Fibroblast of skin of back (primary cell): ENCODE data around the gene MON1B.
A peak's percentile ranks its signal among the peaks of the same experiment; 100 is the strongest.
"Not testable (repeated sequence)": the region's sequence is repeated elsewhere in the genome, so short reads cannot be mapped to it uniquely, and the experiment has no call there.

ENCODE experiments used
- DNase-seq: peaks from one replicate; pipeline ENCODE4 v3.0.0-alpha.2; 2013

Gene MON1B

GRCh38 chr16:77197747-77198146, 6.8 kb downstream of the MON1B start:
- no peak for DNase-seq

- no peak for DNase-seq
Measured at GRCh38 chr16:77199211-77199610, 8.2 kb downstream of the MON1B start, which contains the start of gene SYCE1L. SYCE1L (plus strand) TSS chr16:77199408; CDS start chr16:77199452, 44 bp downstream.

- DNase-seq, result no peak
Measured at GRCh38 chr16:77206533-77206932, 15.5 kb downstream of the MON1B start.

- DNase-seq, result peak; percentile 6
Measured at GRCh38 chr16:77207030-77207429, 16.0 kb downstream of the MON1B start.

GRCh38 chr16:77208382-77208781, 17.4 kb downstream of the MON1B start:
- DNase-seq, result no peak

GRCh38 chr16:77211880-77212740, 21.1 kb downstream of the MON1B start:
- peak; percentile 20 for DNase-seq

GRCh38 chr16:77212741-77213541, 22.0 kb downstream of the MON1B start:
- DNase-seq, result peak; percentile 31

- peak; percentile 96 for DNase-seq
Measured at GRCh38 chr16:77213542-77214106, 22.6 kb downstream of the MON1B start.

GRCh38 chr16:77214411-77215138, 23.6 kb downstream of the MON1B start:
- no peak for DNase-seq

- DNase-seq, result no peak
Measured at GRCh38 chr16:77219437-77219836, 28.4 kb downstream of the MON1B start.

GRCh38 chr16:77220427-77220826, 29.4 kb downstream of the MON1B start:
- no peak for DNase-seq

- no peak for DNase-seq
Measured at GRCh38 chr16:77221482-77221881, 30.5 kb downstream of the MON1B start.

GRCh38 chr16:77223184-77223583, 32.2 kb downstream of the MON1B start:
- no peak for DNase-seq

- no peak for DNase-seq
Measured at GRCh38 chr16:77225182-77225581, 34.2 kb downstream of the MON1B start.

- DNase-seq, result no peak
Measured at GRCh38 chr16:77227745-77228144, 36.8 kb downstream of the MON1B start.

GRCh38 chr16:77231047-77231446, 40.1 kb downstream of the MON1B start:
- no peak for DNase-seq

- DNase-seq, result no peak
Measured at GRCh38 chr16:77233799-77234519, 43.0 kb downstream of the MON1B start.

- DNase-seq, result no peak
Measured at GRCh38 chr16:77234611-77235010, 43.6 kb downstream of the MON1B start.

GRCh38 chr16:77236063-77236511, 45.1 kb downstream of the MON1B start:
- DNase-seq, result peak; percentile 66

GRCh38 chr16:77238593-77238992, 47.6 kb downstream of the MON1B start:
- no peak for DNase-seq

- DNase-seq, result not testable (repeated sequence)
Measured at GRCh38 chr16:77242471-77242870, 51.5 kb downstream of the MON1B start.

- DNase-seq, result no peak
Measured at GRCh38 chr16:77246150-77246549, 55.2 kb downstream of the MON1B start.
